HFF-Myc (cell line): ENCODE measurements around the gene EPHA1.

Experiments
- DNase-seq: peaks from one replicate; pipeline ENCODE4 v3.0.0-alpha.2; 2011; ENCODE audit warnings: low read depth; ENCODE audit errors: extremely low read depth
- H3K4me3 ChIP-seq: replicated peaks from 2 replicates; pipeline ENCODE4 v1.5.1; 2011; ENCODE audit warnings: low read depth, mild to moderate bottlenecking, control low read depth, low read length
- TF ChIP-seq, protein P1 (sequence below): IDR thresholded peaks from 2 replicates; pipeline ENCODE4 v1.5.1; 2012; ENCODE audit warnings: mild to moderate bottlenecking, low read depth, low read length, control low read depth; ENCODE audit errors: missing control alignments

The EPHA1 gene

GRCh38 chr7:143444063-143444782 lies 35.6 kb upstream of the EPHA1 start:
- DNase-seq = no peak
- H3K4me3 ChIP-seq = no peak overlapping the region
- TF ChIP-seq, protein P1, sequence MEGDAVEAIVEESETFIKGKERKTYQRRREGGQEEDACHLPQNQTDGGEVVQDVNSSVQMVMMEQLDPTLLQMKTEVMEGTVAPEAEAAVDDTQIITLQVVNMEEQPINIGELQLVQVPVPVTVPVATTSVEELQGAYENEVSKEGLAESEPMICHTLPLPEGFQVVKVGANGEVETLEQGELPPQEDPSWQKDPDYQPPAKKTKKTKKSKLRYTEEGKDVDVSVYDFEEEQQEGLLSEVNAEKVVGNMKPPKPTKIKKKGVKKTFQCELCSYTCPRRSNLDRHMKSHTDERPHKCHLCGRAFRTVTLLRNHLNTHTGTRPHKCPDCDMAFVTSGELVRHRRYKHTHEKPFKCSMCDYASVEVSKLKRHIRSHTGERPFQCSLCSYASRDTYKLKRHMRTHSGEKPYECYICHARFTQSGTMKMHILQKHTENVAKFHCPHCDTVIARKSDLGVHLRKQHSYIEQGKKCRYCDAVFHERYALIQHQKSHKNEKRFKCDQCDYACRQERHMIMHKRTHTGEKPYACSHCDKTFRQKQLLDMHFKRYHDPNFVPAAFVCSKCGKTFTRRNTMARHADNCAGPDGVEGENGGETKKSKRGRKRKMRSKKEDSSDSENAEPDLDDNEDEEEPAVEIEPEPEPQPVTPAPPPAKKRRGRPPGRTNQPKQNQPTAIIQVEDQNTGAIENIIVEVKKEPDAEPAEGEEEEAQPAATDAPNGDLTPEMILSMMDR = no peak

GRCh38 chr7:143443153-143443552 lies 34.5 kb upstream of the EPHA1 start, which contains the start of gene TAS2R60:
Gene TAS2R60 (plus strand): TSS chr7:143443453. CDS start chr7:143443453, 0 bp downstream.
- no peak within 1 kb of the TSS for H3K4me3 ChIP-seq
- TF ChIP-seq, protein P1 = no peak
- no peak for DNase-seq

GRCh38 chr7:143439866-143440265 lies 31.2 kb upstream of the EPHA1 start:
- no peak overlapping the region for H3K4me3 ChIP-seq
- TF ChIP-seq, protein P1 = no peak
- no peak for DNase-seq

DNA sequence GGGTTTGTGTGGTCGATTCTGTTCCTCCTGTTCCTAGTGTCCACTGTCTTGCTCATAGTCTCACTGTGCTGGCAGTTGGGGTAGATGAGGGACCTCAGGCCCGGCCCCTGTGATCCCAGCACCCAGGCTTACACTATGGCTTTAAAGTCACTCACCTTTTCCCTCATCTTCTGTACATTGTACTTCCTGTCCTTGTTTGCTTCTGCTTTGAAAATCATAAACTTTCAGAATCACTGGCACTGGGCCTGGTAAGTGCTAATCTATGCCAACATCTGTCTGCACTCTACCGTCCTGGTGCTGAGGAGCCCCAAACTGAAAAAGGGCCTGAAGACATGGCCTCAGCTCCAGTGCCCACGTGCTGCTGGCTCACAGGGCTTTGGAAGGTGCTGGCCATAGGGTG lies 28.9 kb upstream of the EPHA1 start:
- no peak overlapping the region for H3K4me3 ChIP-seq
- TF ChIP-seq, protein P1 = no peak
- no peak for DNase-seq

DNA sequence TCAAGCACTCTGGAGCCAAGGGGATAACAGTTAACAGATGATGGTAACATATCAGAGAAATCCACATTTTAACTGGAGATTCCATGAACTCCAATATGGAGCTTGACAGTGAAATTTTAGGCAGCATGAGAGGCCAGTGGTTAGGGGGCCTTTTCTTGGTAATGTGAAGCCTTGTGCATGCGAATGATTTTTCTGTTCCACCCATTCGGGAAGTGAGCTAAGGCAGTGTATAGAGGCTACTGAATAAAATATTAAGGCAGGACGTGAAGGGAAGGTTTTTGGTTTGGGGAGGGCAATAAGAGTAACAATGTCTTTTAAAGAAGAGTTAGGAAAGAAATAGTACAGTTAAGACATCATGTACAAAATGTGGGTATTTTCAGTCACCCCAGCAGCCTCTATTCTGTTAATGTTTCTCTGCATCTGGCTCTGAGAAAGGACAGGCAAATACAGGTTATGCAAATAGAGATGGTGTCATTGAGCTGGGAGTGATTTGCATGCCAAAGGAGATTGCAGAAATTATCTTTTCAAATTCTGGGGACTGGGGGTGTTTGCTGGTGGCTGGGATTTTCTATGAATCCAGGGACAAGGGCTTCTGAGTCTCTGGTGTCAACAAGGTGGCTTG lies 27.8 kb upstream of the EPHA1 start:
- DNase-seq = no peak
- TF ChIP-seq, protein P1 = no peak
- no peak overlapping the region for H3K4me3 ChIP-seq

DNA sequence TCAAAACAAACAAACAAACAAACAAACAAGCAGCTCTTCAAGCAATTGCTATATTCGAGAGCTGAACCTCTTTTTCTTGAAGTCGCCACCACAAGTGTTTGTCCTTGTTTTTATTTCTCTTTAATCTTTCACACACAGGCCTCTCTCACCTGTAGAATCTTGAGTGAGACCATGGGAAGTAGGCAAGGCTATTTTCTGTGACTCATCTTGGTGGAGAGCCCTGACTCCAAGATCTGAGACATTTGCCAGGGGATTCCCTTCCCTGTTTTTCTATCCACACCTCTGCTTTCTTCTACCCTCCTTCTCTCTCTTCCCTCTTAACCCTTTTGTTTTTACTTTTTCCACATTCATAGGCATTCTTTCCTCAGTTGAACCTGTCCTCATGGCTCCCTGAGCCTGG lies 26.6 kb upstream of the EPHA1 start:
- H3K4me3 ChIP-seq = no peak overlapping the region
- DNase-seq = no peak
- TF ChIP-seq, protein P1 = no peak
